BE2C (cell line): ENCODE measurements around the gene SAPCD2.
"Not testable (repeated sequence)": the region's sequence is repeated elsewhere in the genome, so short reads cannot be mapped to it uniquely, and the experiment has no call there.

Source experiments
- DNase-seq: peaks from one replicate; pipeline ENCODE4 v3.0.0-alpha.2; 2020
- H3K27me3 ChIP-seq: fragments of 250-450 bp; sonication (Bioruptor Pico); 2 replicates; pipeline ENCODE4 v1.5.1; 2020; ENCODE audit warnings: mild to moderate bottlenecking
- H3K36me3 ChIP-seq: fragments of 250-450 bp; sonication (Bioruptor Pico); 2 replicates; pipeline ENCODE4 v1.5.1; 2020; ENCODE audit warnings: mild to moderate bottlenecking
- H3K4me1 ChIP-seq: fragments of 250-450 bp; sonication (Bioruptor Pico); 2 replicates; pipeline ENCODE4 v1.5.1; 2020
- H3K4me3 ChIP-seq: 2 replicates; pipeline ENCODE4 v1.5.1; 2011; ENCODE audit warnings: low read depth, low read length
- H3K9me3 ChIP-seq: fragments of 250-450 bp; sonication (Bioruptor Pico); 2 replicates; pipeline ENCODE4 v1.5.1; 2020
- CTCF ChIP-seq: IDR thresholded peaks from 2 replicates; pipeline ENCODE4 v1.5.1; 2012; ENCODE audit warnings: mild to moderate bottlenecking, low read depth, low read length

Gene SAPCD2

GRCh38 chr9:137063311-137064026 is 6.9 kb downstream of the SAPCD2 start:
- Histone ChIP-seq H3K36me3 (peaks cover 39% of the 10 kb centered on the region), H3K27me3 (no peaks in the 10 kb centered on the region), H3K4me1 (peaks cover 6% of the 10 kb centered on the region), H3K9me3 (no peaks in the 10 kb centered on the region), H3K4me3 (no peak overlapping the region)
- no peak for DNase-seq
- no peak for TF ChIP-seq CTCF

GRCh38 chr9:137062798-137063197 is 7.6 kb downstream of the SAPCD2 start:
- H3K4me1 ChIP-seq, H3K4me3 ChIP-seq, H3K27me3 ChIP-seq, H3K9me3 ChIP-seq, DNase-seq: not testable (repeated sequence)
- peaks cover 37% of the 10 kb centered on the region for H3K36me3 ChIP-seq

GRCh38 chr9:137062384-137062783 is 8.0 kb downstream of the SAPCD2 start:
- no peak for TF ChIP-seq CTCF
- Histone ChIP-seq H3K4me1 (no peaks in the 10 kb centered on the region), H3K36me3 (peaks cover 36% of the 10 kb centered on the region), H3K4me3 (no peak overlapping the region), H3K9me3 (no peaks in the 10 kb centered on the region), H3K27me3 (no peaks in the 10 kb centered on the region)
- DNase-seq: no peak

GRCh38 chr9:137058521-137059234 is 11.7 kb downstream of the SAPCD2 start:
- no peak overlapping the region for H3K4me3 ChIP-seq
- H3K4me1 ChIP-seq: peaks cover 15% of the 10 kb centered on the region
- DNase-seq: no peak

GRCh38 chr9:137057545-137057944 is 12.8 kb downstream of the SAPCD2 start:
- no peak for TF ChIP-seq CTCF
- H3K4me1 ChIP-seq: peaks cover 15% of the 10 kb centered on the region
- H3K27me3 ChIP-seq: no peaks in the 10 kb centered on the region
- H3K36me3 ChIP-seq: no peaks in the 10 kb centered on the region
- no peaks in the 10 kb centered on the region for H3K9me3 ChIP-seq
- H3K4me3 ChIP-seq: no peak overlapping the region
- DNase-seq: no peak

More at GRCh38 chr9:137058521-137059234, 11.7 kb downstream of the SAPCD2 start:
- H3K9me3 ChIP-seq: no peaks in the 10 kb centered on the region
- no peaks in the 10 kb centered on the region for H3K27me3 ChIP-seq
- peaks cover 2% of the 10 kb centered on the region for H3K36me3 ChIP-seq
- TF ChIP-seq CTCF: no peak

GRCh38 chr9:137056739-137057415 is 13.5 kb downstream of the SAPCD2 start:
- no peak for TF ChIP-seq CTCF
- Histone ChIP-seq H3K4me1 (peaks cover 15% of the 10 kb centered on the region), H3K27me3 (no peaks in the 10 kb centered on the region), H3K4me3 (no peak overlapping the region), H3K36me3 (no peaks in the 10 kb centered on the region), H3K9me3 (no peaks in the 10 kb centered on the region)
- no peak for DNase-seq
